Measurements from ENCODE around the gene PTPRG.

GRCh38 chr3:62281726-62282125 lies 720.4 kb downstream of the PTPRG start:
- TF ChIP-seq, protein P1, sequence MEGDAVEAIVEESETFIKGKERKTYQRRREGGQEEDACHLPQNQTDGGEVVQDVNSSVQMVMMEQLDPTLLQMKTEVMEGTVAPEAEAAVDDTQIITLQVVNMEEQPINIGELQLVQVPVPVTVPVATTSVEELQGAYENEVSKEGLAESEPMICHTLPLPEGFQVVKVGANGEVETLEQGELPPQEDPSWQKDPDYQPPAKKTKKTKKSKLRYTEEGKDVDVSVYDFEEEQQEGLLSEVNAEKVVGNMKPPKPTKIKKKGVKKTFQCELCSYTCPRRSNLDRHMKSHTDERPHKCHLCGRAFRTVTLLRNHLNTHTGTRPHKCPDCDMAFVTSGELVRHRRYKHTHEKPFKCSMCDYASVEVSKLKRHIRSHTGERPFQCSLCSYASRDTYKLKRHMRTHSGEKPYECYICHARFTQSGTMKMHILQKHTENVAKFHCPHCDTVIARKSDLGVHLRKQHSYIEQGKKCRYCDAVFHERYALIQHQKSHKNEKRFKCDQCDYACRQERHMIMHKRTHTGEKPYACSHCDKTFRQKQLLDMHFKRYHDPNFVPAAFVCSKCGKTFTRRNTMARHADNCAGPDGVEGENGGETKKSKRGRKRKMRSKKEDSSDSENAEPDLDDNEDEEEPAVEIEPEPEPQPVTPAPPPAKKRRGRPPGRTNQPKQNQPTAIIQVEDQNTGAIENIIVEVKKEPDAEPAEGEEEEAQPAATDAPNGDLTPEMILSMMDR (IDR thresholded peaks at IDR 0.05): no peak
- no peak for TF ChIP-seq POLR2A (IDR thresholded peaks at IDR 0.05)

Data from body of pancreas (tissue), 4 donors.